IMR-90 (cell line): ENCODE data around the gene NFATC3. TPM values are rescaled to one million over a fixed set of nuclear protein-coding genes. Genes with fewer than 3 reads are reported as not detected.
A peak's percentile ranks its signal among the peaks of the same experiment; 100 is the strongest.

Source experiments
- ATAC-seq: fragments of 200-7000 bp; cut with Tn5 transposase; 2 replicates; pipeline ENCODE4 v1.9.1; 2020; ENCODE audit warnings: low read depth, mild to moderate bottlenecking, moderate library complexity
- BruUV-seq: library from RNA; stranded (reverse); fragments of 400-500 nt; replicated peaks from 2 replicates; lab custom pipeline; 2021; lab: Mats Ljungman, UMichigan
- CTCF ChIA-PET: fragments of 300-600 bp; formaldehyde crosslinking; extraction: SDS; loops from one replicate; lab custom pipeline; 2021; ENCODE audit warnings: antibody characterized with exemption; lab: Yijun Ruan, JAX
- POLR2A ChIA-PET: fragments of 300-600 bp; sonication (Branson Sonifier 250); formaldehyde crosslinking; loops from one replicate; lab custom pipeline; 2022; ENCODE audit warnings: antibody characterized with exemption; ENCODE audit not compliant: unreplicated experiment; lab: Charles Lee
- DNase-seq: peaks from one replicate; pipeline ENCODE4 v3.0.0; 2013
- H2AFZ ChIP-seq: replicated peaks from 2 replicates; pipeline ENCODE3; 2013; ENCODE audit warnings: low read length, mild to moderate bottlenecking; ENCODE audit not compliant: poor library complexity
- H2AK5ac ChIP-seq: 2 replicates; pipeline ENCODE4 v1.6.1; 2013; ENCODE audit warnings: low read depth, low read length, inconsistent platforms
- H2AK9ac ChIP-seq: replicated peaks from 2 replicates; pipeline ENCODE3; 2013; ENCODE audit warnings: mild to moderate bottlenecking, low read depth, low read length, moderate library complexity; ENCODE audit not compliant: poor library complexity
- H2BK120ac ChIP-seq: 2 replicates; pipeline ENCODE4 v1.6.1; 2013; ENCODE audit warnings: low read depth, low read length, inconsistent platforms
- H2BK15ac ChIP-seq: 3 replicates; pipeline ENCODE4 v1.6.1; 2013; ENCODE audit warnings: low read depth, low read length, inconsistent platforms
- H2BK20ac ChIP-seq: 2 replicates; pipeline ENCODE4 v1.6.1; 2013; ENCODE audit warnings: low read depth, mild to moderate bottlenecking, inconsistent platforms, low read length, moderate library complexity
- H2BK5ac ChIP-seq: 2 replicates; pipeline ENCODE4 v1.6.1; 2013; ENCODE audit warnings: mild to moderate bottlenecking, low read depth, low read length, inconsistent platforms; ENCODE audit not compliant: poor library complexity, severe bottlenecking
- H3K14ac ChIP-seq: replicated peaks from 2 replicates; pipeline ENCODE4 v1.6.1; 2013; ENCODE audit warnings: low read depth, low read length, inconsistent platforms
- H3K18ac ChIP-seq: 2 replicates; pipeline ENCODE4 v1.6.1; 2013; ENCODE audit warnings: low read depth, low read length, control low read depth
- H3K23ac ChIP-seq: 2 replicates; pipeline ENCODE4 v1.6.1; 2013; ENCODE audit warnings: low read depth, low read length, inconsistent platforms
- H3K27ac ChIP-seq: 2 replicates; pipeline ENCODE4 v1.5.1; 2013; ENCODE audit warnings: mild to moderate bottlenecking, control low read depth, low read length; ENCODE audit not compliant: insufficient read depth
- H3K27me3 ChIP-seq: 2 replicates; pipeline ENCODE4 v1.6.1; 2013; ENCODE audit warnings: low read length; ENCODE audit not compliant: control insufficient read depth, insufficient read depth
- H3K36me3 ChIP-seq: 2 replicates; pipeline ENCODE4 v1.6.1; 2013; ENCODE audit warnings: low read length, mixed read lengths; ENCODE audit not compliant: control insufficient read depth, insufficient read depth
- H3K4ac ChIP-seq: 2 replicates; pipeline ENCODE4 v1.6.1; 2013; ENCODE audit warnings: low read depth, low read length, inconsistent platforms
- H3K4me1 ChIP-seq: 2 replicates; pipeline ENCODE4 v1.6.1; 2013; ENCODE audit warnings: low read length, mixed read lengths; ENCODE audit not compliant: control insufficient read depth, insufficient read depth
- H3K4me2 ChIP-seq: 2 replicates; pipeline ENCODE4 v1.6.1; 2013; ENCODE audit warnings: low read depth, mild to moderate bottlenecking, control low read depth, low read length, moderate library complexity
- H3K4me3 ChIP-seq: 2 replicates; pipeline ENCODE4 v1.5.1; 2013; ENCODE audit warnings: low read depth, mild to moderate bottlenecking, control low read depth, low read length, moderate library complexity; ENCODE audit not compliant: insufficient read depth
- H3K56ac ChIP-seq: 2 replicates; pipeline ENCODE4 v1.6.1; 2013; ENCODE audit warnings: low read length, inconsistent platforms; ENCODE audit not compliant: insufficient read depth; ENCODE audit errors: extremely low read depth
- H3K79me1 ChIP-seq, 2 experiments: 2 replicates each; pipeline ENCODE4 v1.6.1; 2013; ENCODE audit warnings: low read length in 2 of 2, inconsistent platforms in 1 of 2, low read depth in 1 of 2
- H3K9ac ChIP-seq: 2 replicates; pipeline ENCODE4 v1.6.1; 2013; ENCODE audit warnings: low read depth, low read length, control low read depth
- H3K9me1 ChIP-seq: 2 replicates; pipeline ENCODE4 v1.6.1; 2013; ENCODE audit warnings: low read length, inconsistent platforms; ENCODE audit not compliant: insufficient read depth
- H3K9me3 ChIP-seq: 2 replicates; pipeline ENCODE4 v1.6.1; 2013; ENCODE audit warnings: low read length; ENCODE audit not compliant: control insufficient read depth, insufficient read depth
- H4K20me1 ChIP-seq: 2 replicates; pipeline ENCODE4 v1.6.1; 2013; ENCODE audit warnings: low read length, inconsistent platforms; ENCODE audit not compliant: insufficient read depth
- H4K5ac ChIP-seq: 2 replicates; pipeline ENCODE4 v1.6.1; 2013; ENCODE audit warnings: mild to moderate bottlenecking, low read depth, low read length, control low read depth
- H4K8ac ChIP-seq, 2 experiments: 2 replicates each; pipeline ENCODE4 v1.6.1; 2013; ENCODE audit warnings: low read depth in 2 of 2, low read length in 2 of 2, control low read depth in 1 of 2, inconsistent platforms in 1 of 2
- H4K91ac ChIP-seq: 2 replicates; pipeline ENCODE4 v1.6.1; 2013; ENCODE audit warnings: low read depth, low read length, inconsistent platforms; ENCODE audit not compliant: insufficient read depth
- CEBPB ChIP-seq: IDR thresholded peaks from 2 replicates; pipeline ENCODE4 v1.6.1; 2012; ENCODE audit warnings: low read depth, low read length, improper control_type of control experiment
- CHD1 ChIP-seq: IDR thresholded peaks from 2 replicates; pipeline ENCODE4 v1.6.1; 2012; ENCODE audit warnings: low read depth, low read length, improper control_type of control experiment
- CTCF ChIP-seq: conservative IDR thresholded peaks from 2 replicates; pipeline ENCODE4 v1.5.1; 2012; ENCODE audit warnings: mild to moderate bottlenecking, low read depth, low read length, improper control_type of control experiment
- ELK1 ChIP-seq: fragments of 150-350 bp; IDR thresholded peaks from 2 replicates; pipeline ENCODE4 v1.6.1; 2016; ENCODE audit warnings: low read depth, mild to moderate bottlenecking, low read length, moderate library complexity, borderline replicate concordance
- FOS ChIP-seq: fragments of 150-350 bp; IDR thresholded peaks from 2 replicates; pipeline ENCODE4 v1.6.1; 2016; ENCODE audit warnings: low read depth, low read length
- MAFK ChIP-seq: IDR thresholded peaks from 2 replicates; pipeline ENCODE4 v1.6.1; 2012; ENCODE audit warnings: low read depth, low read length, improper control_type of control experiment
- MAZ ChIP-seq: IDR thresholded peaks from 2 replicates; pipeline ENCODE4 v1.6.1; 2012; ENCODE audit warnings: low read depth, mild to moderate bottlenecking, low read length, improper control_type of control experiment, moderate library complexity, borderline replicate concordance
- MXI1 ChIP-seq: IDR thresholded peaks from 2 replicates; pipeline ENCODE4 v1.6.1; 2012; ENCODE audit warnings: low read depth, mild to moderate bottlenecking, low read length, moderate library complexity, borderline replicate concordance
- NFE2L2 ChIP-seq: fragments of 150-350 bp; IDR thresholded peaks from 2 replicates; pipeline ENCODE4 v1.6.1; 2016; ENCODE audit warnings: low read depth, mild to moderate bottlenecking, low read length
- POLR2A ChIP-seq: IDR thresholded peaks from 2 replicates; pipeline ENCODE4 v1.6.1; 2012; ENCODE audit warnings: mild to moderate bottlenecking, low read depth, low read length
- RCOR1 ChIP-seq: IDR thresholded peaks from 2 replicates; pipeline ENCODE4 v1.6.1; 2012; ENCODE audit warnings: mild to moderate bottlenecking, low read length, improper control_type of control experiment; ENCODE audit not compliant: insufficient replicate concordance
- RFX5 ChIP-seq: IDR thresholded peaks from 2 replicates; pipeline ENCODE4 v1.8.0; 2012; ENCODE audit warnings: low read depth, mild to moderate bottlenecking, low read length, moderate library complexity
- SMC3 ChIP-seq: fragments of 150-350 bp; IDR thresholded peaks from 2 replicates; pipeline ENCODE4 v1.6.1; 2016; ENCODE audit warnings: low read depth, mild to moderate bottlenecking, antibody characterized with exemption, low read length, moderate library complexity
- USF2 ChIP-seq: fragments of 150-350 bp; IDR thresholded peaks from 2 replicates; pipeline ENCODE4 v1.6.1; 2017; ENCODE audit warnings: mild to moderate bottlenecking, antibody characterized with exemption, low read length, low read depth
- WGBS, 2 experiments: methylation state at CpG; one replicate each; pipeline versions ENCODE4 v1.1.5 to v1.1.7; 2013; ENCODE audit warnings: missing lambda C conversion rate in 2 of 2; ENCODE audit not compliant: insufficient read length in 1 of 2; ENCODE audit errors: extremely low coverage in 2 of 2; 5-methylcytosine and 5-hydroxymethylcytosine counted together
- dilution Hi-C: fragments of 300-500 bp; cut with HindIII; formaldehyde crosslinking; loops from one replicate; pipeline ENCODE4 v1.14.3; 2018; ENCODE audit warnings: low sequenced_read_pairs; ENCODE audit not compliant: unreplicated experiment
- in situ Hi-C: fragments of 300-500 bp; cut with MboI; formaldehyde crosslinking; loops from 3 replicates; pipeline ENCODE4 v1.14.3; 2019; ENCODE audit warnings: low sequenced_read_pairs, inconsistent platforms, mixed read lengths
- intact Hi-C: fragments of 100-400 bp; cut with micrococcal nuclease; formaldehyde crosslinking; loops from 2 replicates; pipeline ENCODE4 v1.10.0; 2022
- polyA plus RNA-seq, 3 experiments: library from polyadenylated mRNA; depleted of rRNA; stranded (reverse); fragments of >200 nt; gene quantifications; 2 replicates each; pipeline ENCODE4 v1.2.3, GENCODE V29; 2012; ENCODE audit warnings: low replicate concordance in 1 of 3
- total RNA-seq: library from RNA; depleted of rRNA; stranded (reverse); fragments of >200 nt; gene quantifications from 2 replicates; pipeline ENCODE4 v1.2.3, GENCODE V29; 2012

Gene NFATC3
- total and polyA plus RNA-seq, 2 of the 4 experiments (the other 2 are of a cell fraction) = 6.3 to 21.5 TPM

- Histone ChIP-seq H2BK120ac (peak overlapping the region; percentile 85), H3K36me3 (no peaks in the 10 kb centered on the region), H2BK5ac (peak overlapping the region; percentile 96), H3K23ac (peak overlapping the region; percentile 97), H3K27me3 (no peaks in the 10 kb centered on the region), H3K4me3 (peak overlapping the region; percentile 54), H2BK15ac (peak overlapping the region; percentile 29; the same call in 1 of the 3 replicates), H3K4ac (peak overlapping the region; percentile 98), H3K79me1 (peaks cover 2 to 10% of the 10 kb centered on the region in 2 experiments; a peak in 2 of 4 replicates), H3K27ac (peak overlapping the region; percentile 96), H2AK9ac (peak overlapping the region; percentile 79), H4K20me1 (no peaks in the 10 kb centered on the region), H4K8ac (peak overlapping the region; percentile 74 to 93), H3K9me1 (peaks cover 8% of the 10 kb centered on the region), H3K9me3 (no peaks in the 10 kb centered on the region), H2AFZ (peak overlapping the region; percentile 96), H4K91ac (peak overlapping the region; percentile 94), H3K4me1 (peaks cover 10% of the 10 kb centered on the region), H3K9ac (peak overlapping the region; percentile 89), H2BK20ac (peak overlapping the region; percentile 30; the same call in 1 of the 2 replicates), H3K14ac (peak overlapping the region; percentile 98), H3K56ac (peak overlapping the region; percentile 79), H3K18ac (peak overlapping the region; percentile 92), H4K5ac (peak overlapping the region; percentile 97), H3K4me2 (peak overlapping the region; percentile 92), H2AK5ac (peak overlapping the region; percentile 91)
- dilution Hi-C loops = no loop called here
- in situ Hi-C loops = no loop called here
- DNase-seq (no peak), ATAC-seq (no peak)
- ChIA-PET CTCF (no interaction called here), POLR2A (no interaction called here)
- BruUV-seq = no TSS peak
- 8% methylated on average over 14 of the region's 20 CpGs; no CpG with 5 or more reads in 1 of the 2 experiments for WGBS, 2 experiments
- intact Hi-C loops = no loop called here
- TF ChIP-seq RFX5 = no peak
- no peak for TF ChIP-seq MAZ
- TF ChIP-seq MXI1 = no peak
- TF ChIP-seq RCOR1 = no peak
- TF ChIP-seq CTCF = no peak
- TF ChIP-seq USF2 = no peak
- TF ChIP-seq NFE2L2 = no peak
- no peak for TF ChIP-seq SMC3
- TF ChIP-seq CEBPB = no peak
- TF ChIP-seq ELK1 = no peak
- TF ChIP-seq POLR2A = no peak
- no peak for TF ChIP-seq FOS
- no peak for TF ChIP-seq MAFK
- no peak for TF ChIP-seq CHD1
Measured at GRCh38 chr16:68238029-68238345, 152.8 kb downstream of the NFATC3 start.
